Measurements from ENCODE around the gene FDX1. TPM values are rescaled to one million over a fixed set of nuclear protein-coding genes. Genes with fewer than 3 reads are reported as not detected.

The FDX1 gene
- polyA plus RNA-seq, 2 of the 4 experiments (the other 2 are of a cell fraction), result 13.3 to 15.0 TPM

DNA sequence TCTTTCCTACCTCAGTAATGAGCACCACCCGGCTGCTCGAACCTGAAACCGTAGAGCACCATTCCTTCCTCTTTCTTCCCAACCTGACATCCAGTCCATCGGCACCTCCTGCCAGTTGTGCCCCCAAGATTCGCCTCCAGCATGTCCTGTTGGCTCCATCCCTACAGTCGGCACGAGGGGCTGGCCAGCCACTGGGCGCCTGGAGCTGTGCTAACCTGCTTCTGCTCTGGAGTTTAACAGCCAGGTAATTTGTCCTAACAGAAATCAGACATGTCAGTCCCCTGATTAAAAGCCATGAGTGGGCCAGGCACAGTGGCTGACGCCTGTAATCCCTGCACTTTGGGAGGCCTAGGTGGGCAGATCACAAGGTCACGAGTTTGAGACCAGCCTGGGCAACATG is 16.8 kb downstream of the FDX1 start:
- 96% methylated on average over 9 of the region's 10 CpGs for WGBS (ENCODE audit: missing lambda C conversion rate)

DNA sequence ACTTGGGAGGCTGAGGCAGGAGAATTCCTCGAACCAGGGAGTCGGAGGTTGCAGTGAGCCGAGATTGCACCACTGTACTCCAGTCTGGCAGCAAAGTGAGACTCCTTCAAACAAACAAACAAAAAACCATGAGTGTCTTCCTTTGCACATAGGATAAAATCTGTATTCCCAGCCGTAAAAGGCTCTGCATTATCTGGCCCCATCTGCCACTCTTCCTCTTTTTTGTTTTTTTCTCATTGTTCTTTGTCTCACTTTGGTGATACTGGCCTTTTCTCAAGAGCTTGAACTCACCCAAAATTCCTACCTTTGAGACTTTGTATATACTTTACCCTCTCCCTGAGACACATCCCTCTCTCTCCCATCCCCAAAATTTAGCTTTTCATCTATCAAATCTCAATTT is 17.6 kb downstream of the FDX1 start:
- ChIA-PET POLR2A (no interaction called here), CTCF (interaction anchor here (0.8 to 1.1 kb wide), 3 partner anchors 17 to 783 kb away, joined by 3 to 6 read pairs (median 4); no protein-coding TSS in a partner anchor)
- Histone ChIP-seq H3K4me2 (no peak overlapping the region), H3K4me3 (no peak overlapping the region), H3K27ac (no peak overlapping the region), H3K4me1 (peaks cover 7% of the 10 kb centered on the region; the same call in 1 of the 3 replicates), H3K9me3 (no peaks in the 10 kb centered on the region)
- no peak for ATAC-seq
- WGBS (ENCODE audit: missing lambda C conversion rate), result 94% methylated on average over 4 of the region's 4 CpGs
- TF ChIP-seq RARB (CRISPR knock-in tag; IDR thresholded peaks at IDR 0.05), result no peak
- no peak for TF ChIP-seq TP53 (CRISPR knock-in tag; IDR thresholded peaks at IDR 0.05)
- no peak for TF ChIP-seq POLR2AphosphoS2 (conservative IDR thresholded peaks at IDR 0.05; ENCODE audit: low read length)
- TF ChIP-seq, protein P1, sequence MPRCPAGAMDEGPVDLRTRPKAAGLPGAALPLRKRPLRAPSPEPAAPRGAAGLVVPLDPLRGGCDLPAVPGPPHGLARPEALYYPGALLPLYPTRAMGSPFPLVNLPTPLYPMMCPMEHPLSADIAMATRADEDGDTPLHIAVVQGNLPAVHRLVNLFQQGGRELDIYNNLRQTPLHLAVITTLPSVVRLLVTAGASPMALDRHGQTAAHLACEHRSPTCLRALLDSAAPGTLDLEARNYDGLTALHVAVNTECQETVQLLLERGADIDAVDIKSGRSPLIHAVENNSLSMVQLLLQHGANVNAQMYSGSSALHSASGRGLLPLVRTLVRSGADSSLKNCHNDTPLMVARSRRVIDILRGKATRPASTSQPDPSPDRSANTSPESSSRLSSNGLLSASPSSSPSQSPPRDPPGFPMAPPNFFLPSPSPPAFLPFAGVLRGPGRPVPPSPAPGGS (IDR thresholded peaks at IDR 0.05), result no peak
- TF ChIP-seq NR3C1 (IDR thresholded peaks at IDR 0.05), result no peak
- TF ChIP-seq RAD21 (conservative IDR thresholded peaks at IDR 0.05 in 1 of 2, IDR thresholded peaks at IDR 0.05 in 1 of 2), result no peak
- DNase-seq (ENCODE audit: low read depth in 1 of 2, low spot score in 1 of 2), result no peak
- no peak for FAIRE-seq

More for the DNA sequence above, 16.8 kb downstream of the FDX1 start:
- H3K4me2 ChIP-seq, result no peak overlapping the region
- no peak overlapping the region for H3K4me3 ChIP-seq
- TF ChIP-seq CHD2 (IDR thresholded peaks at IDR 0.05; ENCODE audit: low read length, partially characterized antibody), result no peak
- TF ChIP-seq MAFK (IDR thresholded peaks at IDR 0.05; ENCODE audit: partially characterized antibody), result no peak
- TF ChIP-seq, protein P2, sequence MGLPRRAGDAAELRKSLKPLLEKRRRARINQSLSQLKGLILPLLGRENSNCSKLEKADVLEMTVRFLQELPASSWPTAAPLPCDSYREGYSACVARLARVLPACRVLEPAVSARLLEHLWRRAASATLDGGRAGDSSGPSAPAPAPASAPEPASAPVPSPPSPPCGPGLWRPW (IDR thresholded peaks at IDR 0.05), result no peak
- no peak for TF ChIP-seq POLR2A (IDR thresholded peaks at IDR 0.05; ENCODE audit: low read length)
- TF ChIP-seq, protein P1 (IDR thresholded peaks at IDR 0.05), result no peak
- no peak for TF ChIP-seq RCOR1 (IDR thresholded peaks at IDR 0.05; ENCODE audit: low read depth, low read length)
- TF ChIP-seq RARB (CRISPR knock-in tag; IDR thresholded peaks at IDR 0.05), result no peak
- TF ChIP-seq MAZ (IDR thresholded peaks at IDR 0.05; ENCODE audit: borderline replicate concordance, low read depth, low read length), result no peak
- no peak for ATAC-seq
- no peak for DNase-seq (ENCODE audit: low read depth in 1 of 2, low spot score in 1 of 2)
- no peak for FAIRE-seq
- H3K9me3 ChIP-seq, result no peaks in the 10 kb centered on the region
- H3K4me1 ChIP-seq, result peaks cover 7% of the 10 kb centered on the region; the same call in 1 of the 3 replicates
- no peak overlapping the region for H3K27ac ChIP-seq
- CTCF ChIA-PET, result interaction anchor here (1.0 to 1.1 kb wide), 2 partner anchors 16 to 784 kb away, joined by 4 to 6 read pairs; no protein-coding TSS in a partner anchor
- POLR2A ChIA-PET, result interaction anchor here (0.7 kb wide), 1 partner anchor 74 kb away, joined by 3 read pairs; no protein-coding TSS in a partner anchor

DNA sequence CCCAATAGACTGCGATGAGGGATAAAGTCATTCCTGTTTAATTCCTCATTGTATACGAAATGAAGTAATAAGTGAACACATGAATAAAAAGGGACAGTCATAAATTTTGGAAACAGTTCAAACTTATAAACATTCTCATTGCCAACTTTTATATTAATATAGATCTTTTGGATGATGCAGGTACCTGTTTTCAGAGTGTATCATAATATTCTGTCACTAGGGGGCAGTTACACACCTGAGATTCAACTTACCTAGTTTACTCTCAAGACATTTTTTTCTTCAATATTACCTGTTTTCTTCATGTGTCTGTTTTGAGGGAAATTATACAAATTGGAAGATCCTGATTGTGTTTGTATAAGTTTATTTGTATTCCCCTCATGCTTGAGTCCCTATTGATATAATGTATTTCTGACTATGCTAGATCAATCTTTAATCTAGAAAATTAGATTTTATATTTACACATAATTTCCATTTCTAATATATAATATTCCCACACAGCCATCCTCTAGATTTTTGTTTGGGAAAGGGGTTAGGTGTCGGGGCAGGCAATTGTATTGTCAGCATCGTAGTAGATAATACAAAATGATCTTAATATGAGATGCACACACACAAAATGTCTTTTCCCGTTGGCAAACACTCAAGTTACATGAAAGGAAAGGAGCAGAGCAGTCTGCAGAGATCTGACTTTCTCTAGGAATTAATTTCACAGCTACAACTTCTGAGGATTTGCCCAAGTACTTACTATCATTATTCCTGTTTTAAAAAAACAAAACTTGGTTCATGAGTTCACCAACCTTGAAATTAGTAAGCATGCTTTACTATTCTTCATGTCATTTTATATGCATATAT is 18.4 kb downstream of the FDX1 start:
- Histone ChIP-seq H3K4me1 (peaks cover 7% of the 10 kb centered on the region; the same call in 1 of the 3 replicates), H3K9me3 (no peaks in the 10 kb centered on the region), H3K4me2 (no peak overlapping the region), H3K4me3 (no peak overlapping the region), H3K27ac (no peak overlapping the region)
- ATAC-seq, result no peak
- ChIA-PET POLR2A (no interaction called here), CTCF (interaction anchor here (0.8 kb wide), 1 partner anchor 180 kb away, joined by 3 read pairs; no protein-coding TSS in a partner anchor)
- WGBS (ENCODE audit: missing lambda C conversion rate), result 74% methylated on average over 5 of the region's 5 CpGs
- DNase-seq (ENCODE audit: low read depth in 1 of 2, low spot score in 1 of 2), result no peak
- TF ChIP-seq, protein P3, sequence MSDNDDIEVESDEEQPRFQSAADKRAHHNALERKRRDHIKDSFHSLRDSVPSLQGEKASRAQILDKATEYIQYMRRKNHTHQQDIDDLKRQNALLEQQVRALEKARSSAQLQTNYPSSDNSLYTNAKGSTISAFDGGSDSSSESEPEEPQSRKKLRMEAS (IDR thresholded peaks at IDR 0.05), result no peak
- TF ChIP-seq, protein P4, sequence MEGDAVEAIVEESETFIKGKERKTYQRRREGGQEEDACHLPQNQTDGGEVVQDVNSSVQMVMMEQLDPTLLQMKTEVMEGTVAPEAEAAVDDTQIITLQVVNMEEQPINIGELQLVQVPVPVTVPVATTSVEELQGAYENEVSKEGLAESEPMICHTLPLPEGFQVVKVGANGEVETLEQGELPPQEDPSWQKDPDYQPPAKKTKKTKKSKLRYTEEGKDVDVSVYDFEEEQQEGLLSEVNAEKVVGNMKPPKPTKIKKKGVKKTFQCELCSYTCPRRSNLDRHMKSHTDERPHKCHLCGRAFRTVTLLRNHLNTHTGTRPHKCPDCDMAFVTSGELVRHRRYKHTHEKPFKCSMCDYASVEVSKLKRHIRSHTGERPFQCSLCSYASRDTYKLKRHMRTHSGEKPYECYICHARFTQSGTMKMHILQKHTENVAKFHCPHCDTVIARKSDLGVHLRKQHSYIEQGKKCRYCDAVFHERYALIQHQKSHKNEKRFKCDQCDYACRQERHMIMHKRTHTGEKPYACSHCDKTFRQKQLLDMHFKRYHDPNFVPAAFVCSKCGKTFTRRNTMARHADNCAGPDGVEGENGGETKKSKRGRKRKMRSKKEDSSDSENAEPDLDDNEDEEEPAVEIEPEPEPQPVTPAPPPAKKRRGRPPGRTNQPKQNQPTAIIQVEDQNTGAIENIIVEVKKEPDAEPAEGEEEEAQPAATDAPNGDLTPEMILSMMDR (IDR thresholded peaks at IDR 0.05), result peak; percentile 45
- TF ChIP-seq TFCP2L1 (CRISPR knock-in tag; IDR thresholded peaks at IDR 0.05) (no peak), SMC3 (IDR thresholded peaks at IDR 0.05) (0 out of 3 replicates have a peak, but pooled peaks have one; percentile 34), RAD21 (conservative IDR thresholded peaks at IDR 0.05 in 1 of 2, IDR thresholded peaks at IDR 0.05 in 1 of 2) (peak; percentile 36 to 46; a peak in 4 of 5 replicates)
- no peak for FAIRE-seq

Measured in A549 (cell line).